Ramos (cell line): ENCODE results near the gene LPP.

Experiments
- in situ Hi-C: fragments of 300-500 bp; cut with MboI; formaldehyde crosslinking; loops from one replicate; pipeline ENCODE4 v1.14.3; 2022; ENCODE audit warnings: low sequenced_read_pairs; ENCODE audit not compliant: unreplicated experiment

Gene LPP

GRCh38 chr3:188380252-188380651 lies 226.3 kb downstream of the LPP start:
- in situ Hi-C loops = no loop called here

GRCh38 chr3:188380722-188381121 lies 226.8 kb downstream of the LPP start:
- in situ Hi-C loops = no loop called here

- in situ Hi-C loops = no loop called here
Observed at GRCh38 chr3:188383748-188384147, 229.8 kb downstream of the LPP start.

GRCh38 chr3:188385295-188385694 lies 231.3 kb downstream of the LPP start:
- in situ Hi-C loops = no loop called here

GRCh38 chr3:188389711-188390342 lies 235.9 kb downstream of the LPP start:
- in situ Hi-C loops = no loop called here

- in situ Hi-C loops = no loop called here
Observed at GRCh38 chr3:188390343-188390718, 236.4 kb downstream of the LPP start.

- in situ Hi-C loops = no loop called here
Observed at GRCh38 chr3:188390775-188391443, 237.0 kb downstream of the LPP start.

- in situ Hi-C loops = no loop called here
Observed at GRCh38 chr3:188391592-188391991, 237.6 kb downstream of the LPP start.

- in situ Hi-C loops = no loop called here
Observed at GRCh38 chr3:188392076-188392475, 238.1 kb downstream of the LPP start.

GRCh38 chr3:188394623-188395022 lies 240.7 kb downstream of the LPP start:
- in situ Hi-C loops = no loop called here

- in situ Hi-C loops = no loop called here
Observed at GRCh38 chr3:188396251-188396650, 242.3 kb downstream of the LPP start.

GRCh38 chr3:188396900-188397299 lies 242.9 kb downstream of the LPP start:
- in situ Hi-C loops = no loop called here

GRCh38 chr3:188397766-188398705 lies 244.1 kb downstream of the LPP start:
- in situ Hi-C loops = no loop called here

GRCh38 chr3:188400494-188401243 lies 246.7 kb downstream of the LPP start:
- in situ Hi-C loops = no loop called here

GRCh38 chr3:188401244-188401993 lies 247.5 kb downstream of the LPP start:
- in situ Hi-C loops = no loop called here

GRCh38 chr3:188402229-188402628 lies 248.3 kb downstream of the LPP start:
- in situ Hi-C loops = no loop called here

- in situ Hi-C loops = no loop called here
Observed at GRCh38 chr3:188403404-188403803, 249.4 kb downstream of the LPP start.

- in situ Hi-C loops = no loop called here
Observed at GRCh38 chr3:188404124-188404523, 250.2 kb downstream of the LPP start.

GRCh38 chr3:188404701-188405100 lies 250.7 kb downstream of the LPP start:
- in situ Hi-C loops = no loop called here
